Measurements from ENCODE around the gene ABTB2.

GRCh38 chr11:34155057-34155756 is 202.6 kb downstream of the ABTB2 start:
- no peak for TF ChIP-seq RELA (IDR thresholded peaks at IDR 0.05; ENCODE audit: borderline replicate concordance, partially characterized antibody)
- TF ChIP-seq HDAC6 (IDR thresholded peaks at IDR 0.05; ENCODE audit: unreplicated experiment): no peak
- no peak for TF ChIP-seq ATF7 (IDR thresholded peaks at IDR 0.05; ENCODE audit: low read depth)
- TF ChIP-seq EZH2 (IDR thresholded peaks at IDR 0.05; ENCODE audit: borderline replicate concordance, control insufficient read depth, low read depth, low read length): no peak
- TF ChIP-seq KLF5 (IDR thresholded peaks at IDR 0.05; ENCODE audit: partially characterized antibody): no peak
- TF ChIP-seq, protein P1, sequence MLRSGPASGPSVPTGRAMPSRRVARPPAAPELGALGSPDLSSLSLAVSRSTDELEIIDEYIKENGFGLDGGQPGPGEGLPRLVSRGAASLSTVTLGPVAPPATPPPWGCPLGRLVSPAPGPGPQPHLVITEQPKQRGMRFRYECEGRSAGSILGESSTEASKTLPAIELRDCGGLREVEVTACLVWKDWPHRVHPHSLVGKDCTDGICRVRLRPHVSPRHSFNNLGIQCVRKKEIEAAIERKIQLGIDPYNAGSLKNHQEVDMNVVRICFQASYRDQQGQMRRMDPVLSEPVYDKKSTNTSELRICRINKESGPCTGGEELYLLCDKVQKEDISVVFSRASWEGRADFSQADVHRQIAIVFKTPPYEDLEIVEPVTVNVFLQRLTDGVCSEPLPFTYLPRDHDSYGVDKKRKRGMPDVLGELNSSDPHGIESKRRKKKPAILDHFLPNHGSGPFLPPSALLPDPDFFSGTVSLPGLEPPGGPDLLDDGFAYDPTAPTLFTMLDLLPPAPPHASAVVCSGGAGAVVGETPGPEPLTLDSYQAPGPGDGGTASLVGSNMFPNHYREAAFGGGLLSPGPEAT (IDR thresholded peaks at IDR 0.05; ENCODE audit: low read depth): no peak
